ENCODE results near the gene DCXR.

Gene DCXR

GRCh38 chr17:82006468-82007227, 30.8 kb downstream of the DCXR start:
- no peaks in the 10 kb centered on the region; the same call in 1 of the 2 replicates for H3K4me1 ChIP-seq (ENCODE audit: insufficient read depth, low read length)
- H3K4me3 ChIP-seq (ENCODE audit: low read length) = no peak overlapping the region
- H3K36me3 ChIP-seq (ENCODE audit: insufficient read depth, low read length) = 0 out of 2 replicates have a peak, but pooled peaks cover 3% of the 10 kb centered on the region
- no peak overlapping the region for H3K9ac ChIP-seq (ENCODE audit: low read depth, low read length)
- 92% methylated on average over 24 of the region's 24 CpGs for whole genome bisulfite sequencing
- H3K9me3 ChIP-seq (ENCODE audit: insufficient read depth, low read depth, low read length) = no peaks in the 10 kb centered on the region
- no peak overlapping the region for H3K27ac ChIP-seq (ENCODE audit: low read depth, low read length)
- no peaks in the 10 kb centered on the region for H3K27me3 ChIP-seq (ENCODE audit: insufficient read depth, low read length)

- H3K9me3 ChIP-seq (ENCODE audit: insufficient read depth, low read depth, low read length) = no peaks in the 10 kb centered on the region
- WGBS = 94% methylated on average over 30 of the region's 30 CpGs
- no peaks in the 10 kb centered on the region; the same call in 1 of the 2 replicates for H3K4me1 ChIP-seq (ENCODE audit: insufficient read depth, low read length)
- no peak overlapping the region for H3K4me3 ChIP-seq (ENCODE audit: low read length)
- no peaks in the 10 kb centered on the region for H3K27me3 ChIP-seq (ENCODE audit: insufficient read depth, low read length)
- no peaks in the 10 kb centered on the region for H3K36me3 ChIP-seq (ENCODE audit: insufficient read depth, low read length)
- no peak overlapping the region for H3K9ac ChIP-seq (ENCODE audit: low read depth, low read length)
- no peak overlapping the region for H3K27ac ChIP-seq (ENCODE audit: low read depth, low read length)
These were observed 31.7 kb downstream of the DCXR start for GRCh38 chr17:82005701-82006348.

GRCh38 chr17:82004517-82005455, 32.7 kb downstream of the DCXR start:
- Histone ChIP-seq H3K27me3 (ENCODE audit: insufficient read depth, low read length) (no peaks in the 10 kb centered on the region), H3K27ac (ENCODE audit: low read depth, low read length) (no peak overlapping the region), H3K9ac (ENCODE audit: low read depth, low read length) (no peak overlapping the region), H3K36me3 (ENCODE audit: insufficient read depth, low read length) (no peaks in the 10 kb centered on the region), H3K9me3 (ENCODE audit: insufficient read depth, low read depth, low read length) (no peaks in the 10 kb centered on the region), H3K4me3 (ENCODE audit: low read length) (no peak overlapping the region), H3K4me1 (ENCODE audit: insufficient read depth, low read length) (no peaks in the 10 kb centered on the region; the same call in 1 of the 2 replicates)
- 95% methylated on average over 41 of the region's 41 CpGs for WGBS

- Histone ChIP-seq H3K4me1 (ENCODE audit: insufficient read depth, low read length) (no peaks in the 10 kb centered on the region; the same call in 1 of the 2 replicates), H3K27ac (ENCODE audit: low read depth, low read length) (0 out of 2 replicates have a peak overlapping the region, but pooled peaks have one; percentile 18), H3K36me3 (ENCODE audit: insufficient read depth, low read length) (no peaks in the 10 kb centered on the region), H3K4me3 (ENCODE audit: low read length) (no peak overlapping the region), H3K9ac (ENCODE audit: low read depth, low read length) (0 out of 2 replicates have a peak overlapping the region, but pooled peaks have one; percentile 30), H3K9me3 (ENCODE audit: insufficient read depth, low read depth, low read length) (no peaks in the 10 kb centered on the region), H3K27me3 (ENCODE audit: insufficient read depth, low read length) (no peaks in the 10 kb centered on the region)
- WGBS = 78% methylated on average over 53 of the region's 53 CpGs
These were observed 33.8 kb downstream of the DCXR start for GRCh38 chr17:82003411-82004381.

- Histone ChIP-seq H3K27me3 (ENCODE audit: insufficient read depth, low read length) (no peaks in the 10 kb centered on the region), H3K4me3 (ENCODE audit: low read length) (no peak overlapping the region), H3K27ac (ENCODE audit: low read depth, low read length) (no peak overlapping the region), H3K9ac (ENCODE audit: low read depth, low read length) (no peak overlapping the region), H3K4me1 (ENCODE audit: insufficient read depth, low read length) (no peaks in the 10 kb centered on the region; the same call in 1 of the 2 replicates), H3K36me3 (ENCODE audit: insufficient read depth, low read length) (0 out of 2 replicates have a peak, but pooled peaks cover 5% of the 10 kb centered on the region), H3K9me3 (ENCODE audit: insufficient read depth, low read depth, low read length) (no peaks in the 10 kb centered on the region)
- 90% methylated on average over 17 of the region's 17 CpGs for WGBS
These were observed 35.9 kb downstream of the DCXR start for GRCh38 chr17:82001571-82002056.

- Histone ChIP-seq H3K27me3 (ENCODE audit: insufficient read depth, low read length) (no peaks in the 10 kb centered on the region), H3K4me1 (ENCODE audit: insufficient read depth, low read length) (no peaks in the 10 kb centered on the region; the same call in 1 of the 2 replicates), H3K36me3 (ENCODE audit: insufficient read depth, low read length) (0 out of 2 replicates have a peak, but pooled peaks cover 5% of the 10 kb centered on the region), H3K4me3 (ENCODE audit: low read length) (no peak overlapping the region), H3K9me3 (ENCODE audit: insufficient read depth, low read depth, low read length) (no peaks in the 10 kb centered on the region), H3K27ac (ENCODE audit: low read depth, low read length) (no peak overlapping the region), H3K9ac (ENCODE audit: low read depth, low read length) (no peak overlapping the region)
- WGBS = 93% methylated on average over 32 of the region's 32 CpGs
These were observed 36.5 kb downstream of the DCXR start for GRCh38 chr17:82000803-82001570.

GRCh38 chr17:81999976-82000802, 37.3 kb downstream of the DCXR start:
- no peaks in the 10 kb centered on the region for H3K9me3 ChIP-seq (ENCODE audit: insufficient read depth, low read depth, low read length)
- no peak overlapping the region for H3K9ac ChIP-seq (ENCODE audit: low read depth, low read length)
- no peaks in the 10 kb centered on the region for H3K27me3 ChIP-seq (ENCODE audit: insufficient read depth, low read length)
- H3K4me1 ChIP-seq (ENCODE audit: insufficient read depth, low read length) = no peaks in the 10 kb centered on the region; the same call in 1 of the 2 replicates
- H3K4me3 ChIP-seq (ENCODE audit: low read length) = no peak overlapping the region
- WGBS = 91% methylated on average over 36 of the region's 36 CpGs
- no peak overlapping the region for H3K27ac ChIP-seq (ENCODE audit: low read depth, low read length)
- H3K36me3 ChIP-seq (ENCODE audit: insufficient read depth, low read length) = 0 out of 2 replicates have a peak, but pooled peaks cover 5% of the 10 kb centered on the region

GRCh38 chr17:81999587-81999975, 37.9 kb downstream of the DCXR start:
- Histone ChIP-seq H3K27ac (ENCODE audit: low read depth, low read length) (no peak overlapping the region), H3K4me3 (ENCODE audit: low read length) (no peak overlapping the region), H3K9me3 (ENCODE audit: insufficient read depth, low read depth, low read length) (no peaks in the 10 kb centered on the region), H3K4me1 (ENCODE audit: insufficient read depth, low read length) (no peaks in the 10 kb centered on the region; the same call in 1 of the 2 replicates), H3K27me3 (ENCODE audit: insufficient read depth, low read length) (no peaks in the 10 kb centered on the region), H3K9ac (ENCODE audit: low read depth, low read length) (no peak overlapping the region), H3K36me3 (ENCODE audit: insufficient read depth, low read length) (0 out of 2 replicates have a peak, but pooled peaks cover 5% of the 10 kb centered on the region)
- 98% methylated on average over 12 of the region's 12 CpGs for WGBS

Measured in HUES64 (cell line).